ENCODE data around the gene RAE1.
A peak's percentile ranks its signal among the peaks of the same experiment; 100 is the strongest.

RAE1 gene, protein sequence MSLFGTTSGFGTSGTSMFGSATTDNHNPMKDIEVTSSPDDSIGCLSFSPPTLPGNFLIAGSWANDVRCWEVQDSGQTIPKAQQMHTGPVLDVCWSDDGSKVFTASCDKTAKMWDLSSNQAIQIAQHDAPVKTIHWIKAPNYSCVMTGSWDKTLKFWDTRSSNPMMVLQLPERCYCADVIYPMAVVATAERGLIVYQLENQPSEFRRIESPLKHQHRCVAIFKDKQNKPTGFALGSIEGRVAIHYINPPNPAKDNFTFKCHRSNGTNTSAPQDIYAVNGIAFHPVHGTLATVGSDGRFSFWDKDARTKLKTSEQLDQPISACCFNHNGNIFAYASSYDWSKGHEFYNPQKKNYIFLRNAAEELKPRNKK

DNA sequence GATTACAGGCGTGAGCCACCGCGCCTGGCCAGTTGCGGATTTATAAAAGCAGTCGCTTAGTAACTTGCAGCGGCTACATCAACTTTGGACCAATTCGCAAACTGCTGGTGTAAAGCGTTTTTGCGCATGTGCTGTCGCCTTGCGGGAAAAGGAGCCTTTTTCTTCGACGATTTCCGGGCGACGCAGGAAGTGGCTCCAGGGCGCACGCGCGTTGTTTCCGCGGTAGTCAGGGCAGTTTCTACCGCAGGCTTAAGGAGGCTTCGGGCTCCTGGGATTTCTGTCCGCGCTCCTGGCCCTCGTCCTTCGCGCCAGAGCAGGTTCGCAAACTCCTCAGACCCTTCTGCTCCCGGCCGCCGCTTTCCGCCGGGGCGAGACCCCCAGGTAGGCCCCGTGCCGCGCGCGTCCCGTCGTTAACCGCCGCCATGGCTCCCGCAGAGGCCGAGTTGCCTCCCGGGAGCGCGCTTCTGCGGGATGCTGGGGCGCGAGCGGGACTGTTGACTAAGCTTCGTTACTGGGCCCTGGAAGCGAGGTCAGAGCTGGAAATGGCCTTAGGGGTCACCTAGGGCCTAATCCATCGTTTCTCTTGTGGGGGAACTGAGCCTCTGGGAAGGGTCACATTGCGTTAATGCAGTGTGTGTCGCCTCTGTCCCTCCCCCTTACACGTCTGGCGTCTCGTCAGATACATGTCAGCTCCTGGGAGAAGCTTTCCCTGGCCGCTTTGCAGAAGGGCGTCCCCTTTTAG lies at the start of gene RAE1:
Gene RAE1, plus strand, starts transcription at position 214 of the 742 bp plus-strand sequence. CDS start 2,784 bp downstream, outside the sequence.
- TF ChIP-seq, protein P1, sequence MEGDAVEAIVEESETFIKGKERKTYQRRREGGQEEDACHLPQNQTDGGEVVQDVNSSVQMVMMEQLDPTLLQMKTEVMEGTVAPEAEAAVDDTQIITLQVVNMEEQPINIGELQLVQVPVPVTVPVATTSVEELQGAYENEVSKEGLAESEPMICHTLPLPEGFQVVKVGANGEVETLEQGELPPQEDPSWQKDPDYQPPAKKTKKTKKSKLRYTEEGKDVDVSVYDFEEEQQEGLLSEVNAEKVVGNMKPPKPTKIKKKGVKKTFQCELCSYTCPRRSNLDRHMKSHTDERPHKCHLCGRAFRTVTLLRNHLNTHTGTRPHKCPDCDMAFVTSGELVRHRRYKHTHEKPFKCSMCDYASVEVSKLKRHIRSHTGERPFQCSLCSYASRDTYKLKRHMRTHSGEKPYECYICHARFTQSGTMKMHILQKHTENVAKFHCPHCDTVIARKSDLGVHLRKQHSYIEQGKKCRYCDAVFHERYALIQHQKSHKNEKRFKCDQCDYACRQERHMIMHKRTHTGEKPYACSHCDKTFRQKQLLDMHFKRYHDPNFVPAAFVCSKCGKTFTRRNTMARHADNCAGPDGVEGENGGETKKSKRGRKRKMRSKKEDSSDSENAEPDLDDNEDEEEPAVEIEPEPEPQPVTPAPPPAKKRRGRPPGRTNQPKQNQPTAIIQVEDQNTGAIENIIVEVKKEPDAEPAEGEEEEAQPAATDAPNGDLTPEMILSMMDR (IDR thresholded peaks at IDR 0.05; ENCODE audit: extremely low read depth, insufficient read depth, missing control alignments): no peak
- in situ Hi-C loops (cut with MboI; ENCODE audit: low pct_unique_long_range_greater_than_20kb, low sequenced_read_pairs, unreplicated experiment): no loop called here

DNA sequence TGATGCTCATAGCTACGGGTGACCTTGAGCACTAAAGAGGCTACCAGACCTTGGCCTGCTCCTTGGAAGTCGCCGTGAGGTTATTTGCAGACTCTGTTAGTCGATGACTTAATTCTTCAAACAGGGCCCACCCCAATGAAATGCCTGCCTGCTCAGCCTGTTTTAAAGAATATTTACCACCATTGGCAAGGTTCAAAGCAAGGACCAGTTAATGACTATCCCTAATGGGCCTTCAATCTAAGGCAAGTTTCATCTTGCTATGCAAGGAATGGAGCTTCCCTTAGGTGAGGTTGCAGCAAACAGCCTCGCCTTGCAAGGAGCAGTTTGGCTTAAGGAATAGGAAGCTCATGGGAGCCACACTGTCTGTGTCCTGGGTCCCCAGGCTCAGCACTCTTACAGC lies 44.3 kb upstream of the RAE1 start:
- no peak for DNase-seq (ENCODE audit: low spot score)
- TF ChIP-seq, protein P1 (IDR thresholded peaks at IDR 0.05; ENCODE audit: extremely low read depth, insufficient read depth, missing control alignments): no peak
- in situ Hi-C loops (cut with MboI; ENCODE audit: low pct_unique_long_range_greater_than_20kb, low sequenced_read_pairs, unreplicated experiment): no loop called here

More for the DNA sequence above, at the start of gene RAE1:
- DNase-seq (ENCODE audit: low spot score): peak; percentile 90

DNA sequence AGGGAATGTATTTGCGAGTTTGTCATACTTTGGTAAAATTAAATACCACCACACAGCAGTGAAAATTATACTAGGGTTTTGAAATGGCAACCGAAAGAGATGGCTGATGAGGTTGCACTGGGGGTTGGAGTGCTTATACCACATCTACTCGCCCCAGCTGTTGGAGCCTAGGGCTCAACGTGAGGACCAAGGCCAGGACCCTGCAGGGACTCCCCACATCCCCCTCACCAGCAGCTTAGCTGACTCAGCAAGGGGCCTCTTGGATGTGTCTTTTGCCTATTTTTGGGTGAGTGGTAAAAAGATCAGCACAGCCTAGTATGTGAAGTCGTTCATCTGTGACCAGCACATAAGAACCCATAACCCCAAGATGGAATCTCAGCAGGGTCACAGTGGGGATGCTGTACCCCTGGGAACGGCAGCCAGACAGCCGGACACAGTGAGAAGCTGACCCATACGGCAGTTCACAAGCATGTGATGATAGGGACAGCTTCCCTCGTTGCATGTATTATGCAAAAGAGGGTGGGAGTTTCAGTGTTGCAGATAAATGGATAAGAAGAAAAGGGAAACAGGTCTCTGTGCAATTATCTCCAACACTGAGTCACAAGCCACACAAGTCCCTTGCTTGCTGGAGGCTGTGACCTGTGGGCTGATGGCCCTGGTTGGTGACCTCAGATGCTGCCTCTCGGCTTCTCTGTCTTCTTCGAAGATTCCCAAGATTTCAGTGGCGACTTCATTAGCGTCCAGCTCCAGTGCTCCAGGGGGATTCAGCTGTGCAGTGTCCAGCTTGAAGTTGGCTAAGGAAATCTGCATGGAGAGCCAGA lies 42.4 kb upstream of the RAE1 start:
- DNase-seq (ENCODE audit: low spot score): no peak
- TF ChIP-seq, protein P1 (IDR thresholded peaks at IDR 0.05; ENCODE audit: extremely low read depth, insufficient read depth, missing control alignments): no peak
- in situ Hi-C loops (cut with MboI; ENCODE audit: low pct_unique_long_range_greater_than_20kb, low sequenced_read_pairs, unreplicated experiment): no loop called here

DNA sequence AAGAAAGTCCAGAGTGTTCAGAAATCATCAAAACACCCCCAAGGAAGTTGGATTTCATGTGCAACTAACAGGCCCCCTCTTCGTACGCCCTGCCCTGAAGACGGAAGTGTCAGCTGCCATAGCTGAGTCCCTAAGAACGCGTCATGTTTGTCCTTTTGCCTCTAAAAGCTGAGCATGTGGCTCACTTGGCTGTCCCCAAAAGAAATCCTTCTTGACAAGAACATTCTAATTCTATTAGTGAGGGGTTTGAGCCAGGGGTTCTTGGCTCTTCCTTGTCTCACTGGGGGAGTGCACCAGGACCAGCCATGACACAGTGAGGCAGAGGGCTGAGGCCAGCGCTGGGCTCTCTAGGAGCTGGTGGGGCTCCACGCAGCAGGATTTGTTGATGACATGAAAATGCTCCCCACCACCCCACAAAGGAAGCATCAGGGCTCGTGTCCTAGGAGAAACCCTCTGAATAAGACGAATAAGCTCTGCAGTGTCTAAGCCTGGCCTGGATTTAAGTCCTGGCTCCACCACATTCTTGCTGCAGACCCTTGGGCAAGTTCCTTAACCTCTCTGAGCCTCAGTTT lies 41.4 kb upstream of the RAE1 start:
- in situ Hi-C loops (cut with MboI; ENCODE audit: low pct_unique_long_range_greater_than_20kb, low sequenced_read_pairs, unreplicated experiment): no loop called here
- TF ChIP-seq, protein P1 (IDR thresholded peaks at IDR 0.05; ENCODE audit: extremely low read depth, insufficient read depth, missing control alignments): no peak
- no peak for DNase-seq (ENCODE audit: low spot score)

DNA sequence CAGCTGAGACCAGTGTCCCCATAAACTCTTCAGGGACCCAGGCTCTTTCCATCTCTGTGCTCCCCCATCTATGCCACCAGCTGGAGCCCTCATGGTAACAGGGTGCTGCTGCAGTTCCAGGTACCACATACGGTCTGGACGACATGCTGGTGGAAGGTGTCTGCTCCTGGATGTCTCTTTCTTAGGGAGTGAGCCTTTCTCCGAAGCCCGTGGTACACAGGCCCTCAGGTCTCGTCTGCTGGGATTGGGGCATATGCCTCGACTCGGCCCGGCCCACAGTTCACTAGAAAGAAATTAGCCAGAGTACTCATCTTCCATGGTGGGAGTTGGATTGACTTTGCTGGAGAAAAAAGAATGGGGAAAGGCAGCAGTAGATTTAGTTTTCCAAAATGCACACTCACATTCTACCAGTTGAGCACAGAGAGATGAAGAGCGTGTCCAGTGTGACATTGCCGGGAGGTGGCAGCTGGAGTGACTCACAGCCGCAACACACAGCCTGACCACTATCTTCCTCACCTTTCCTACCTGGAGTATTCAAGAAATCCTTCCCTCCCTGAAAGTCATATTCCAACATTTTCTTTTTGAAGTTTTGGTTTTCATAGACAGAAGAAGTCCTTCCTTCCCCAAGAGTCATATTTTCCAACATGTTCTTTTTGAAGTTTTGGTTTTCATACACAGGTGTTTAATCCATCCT lies 40.1 kb upstream of the RAE1 start:
- no peak for DNase-seq (ENCODE audit: low spot score)
- in situ Hi-C loops (cut with MboI; ENCODE audit: low pct_unique_long_range_greater_than_20kb, low sequenced_read_pairs, unreplicated experiment): no loop called here
- TF ChIP-seq, protein P1 (IDR thresholded peaks at IDR 0.05; ENCODE audit: extremely low read depth, insufficient read depth, missing control alignments): no peak

Measured in GM13977 (cell line).